Urinary bladder (tissue), 4 donors: ENCODE data around the gene IL17RD. TPM values are rescaled to one million over a fixed set of nuclear protein-coding genes. Genes with fewer than 3 reads are reported as not detected.

Source experiments
- DNase-seq: peaks from one replicate; pipeline ENCODE4 v3.0.0-alpha.2; 2015; ENCODE audit errors: extremely low spot score
- H3K27ac ChIP-seq: one replicate; pipeline ENCODE4 v1.5.1; 2013; ENCODE audit warnings: low read depth, mild to moderate bottlenecking, moderate library complexity
- H3K36me3 ChIP-seq: one replicate; pipeline ENCODE4 v1.6.1; 2013; ENCODE audit warnings: mild to moderate bottlenecking, moderate library complexity; ENCODE audit not compliant: insufficient read depth
- H3K4me1 ChIP-seq: one replicate; pipeline ENCODE4 v1.6.1; 2013; ENCODE audit warnings: mild to moderate bottlenecking, moderate library complexity; ENCODE audit not compliant: insufficient read depth
- H3K4me3 ChIP-seq: one replicate; pipeline ENCODE4 v1.5.1; 2013; ENCODE audit warnings: low read depth, low read length
- WGBS: extraction: QIAGEN DNeasy Blood & Tissue Kit; methylation state at CpG from one replicate; pipeline ENCODE4 v1.1.7; 2013; 5-methylcytosine and 5-hydroxymethylcytosine counted together
- polyA plus RNA-seq: library from polyadenylated mRNA; stranded (reverse); fragments of 200-250 nt; gene quantifications from one replicate; pipeline ENCODE4 v1.2.3, GENCODE V29; 2013
- total RNA-seq: library from RNA; depleted of rRNA; stranded (reverse); fragments of >200 nt; gene quantifications from one replicate; pipeline ENCODE4 v1.2.3, GENCODE V29; 2014
- donor health status: healthy with polysubstance abuse.
- donor health status: healthy.

IL17RD gene
- total and polyA plus RNA-seq, 2 donors, result 6.3 to 33.4 TPM

DNA sequence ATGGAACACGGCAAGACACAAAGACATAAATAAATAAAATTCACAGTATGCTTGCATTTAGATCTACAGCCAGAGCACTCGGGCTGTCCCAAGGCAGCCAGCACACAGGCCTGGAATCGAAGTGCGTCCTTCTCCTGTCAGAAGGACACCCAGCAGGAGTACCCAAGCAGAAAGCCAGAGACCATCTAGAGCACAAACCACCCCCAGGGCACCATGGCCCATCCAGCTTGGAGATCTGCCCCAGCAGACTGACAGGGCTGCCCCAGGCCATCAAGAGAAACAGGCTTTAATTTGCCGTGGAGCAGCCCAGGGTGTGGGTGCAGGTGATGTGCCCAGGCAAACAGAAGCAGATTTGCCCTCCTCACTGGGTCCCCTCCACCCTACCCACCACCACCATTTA lies 112.5 kb downstream of the IL17RD start:
- H3K4me1 ChIP-seq, result no peaks in the 10 kb centered on the region
- 84% methylated on average over 5 of the region's 5 CpGs for WGBS

DNA sequence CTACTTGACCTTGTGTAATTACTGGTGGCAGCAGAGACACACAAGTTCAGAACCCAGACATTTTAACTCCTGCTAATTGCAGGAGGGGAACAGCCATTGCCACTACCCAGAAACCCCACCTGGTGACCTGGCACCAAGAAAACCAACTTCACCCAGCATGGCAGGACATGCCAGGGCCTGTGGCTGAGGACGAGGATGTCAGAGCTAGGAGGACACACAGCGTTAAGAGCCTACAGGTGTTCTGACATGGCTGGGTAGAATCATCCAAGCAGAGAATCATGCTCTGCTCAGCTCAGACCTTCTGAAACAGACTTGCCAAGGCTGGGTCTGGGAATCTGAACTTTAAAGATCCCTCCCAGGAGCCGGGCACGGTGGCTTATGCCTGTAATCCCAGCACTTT lies 116.4 kb downstream of the IL17RD start:
- 84% methylated on average over 4 of the region's 4 CpGs for WGBS
- Histone ChIP-seq H3K4me3 (no peak overlapping the region), H3K27ac (no peak overlapping the region), H3K36me3 (no peaks in the 10 kb centered on the region), H3K4me1 (no peaks in the 10 kb centered on the region)
- no peak for DNase-seq

More for the DNA sequence above, 112.5 kb downstream of the IL17RD start:
- Histone ChIP-seq H3K4me3 (no peak overlapping the region), H3K27ac (no peak overlapping the region), H3K36me3 (no peaks in the 10 kb centered on the region)
- no peak for DNase-seq

DNA sequence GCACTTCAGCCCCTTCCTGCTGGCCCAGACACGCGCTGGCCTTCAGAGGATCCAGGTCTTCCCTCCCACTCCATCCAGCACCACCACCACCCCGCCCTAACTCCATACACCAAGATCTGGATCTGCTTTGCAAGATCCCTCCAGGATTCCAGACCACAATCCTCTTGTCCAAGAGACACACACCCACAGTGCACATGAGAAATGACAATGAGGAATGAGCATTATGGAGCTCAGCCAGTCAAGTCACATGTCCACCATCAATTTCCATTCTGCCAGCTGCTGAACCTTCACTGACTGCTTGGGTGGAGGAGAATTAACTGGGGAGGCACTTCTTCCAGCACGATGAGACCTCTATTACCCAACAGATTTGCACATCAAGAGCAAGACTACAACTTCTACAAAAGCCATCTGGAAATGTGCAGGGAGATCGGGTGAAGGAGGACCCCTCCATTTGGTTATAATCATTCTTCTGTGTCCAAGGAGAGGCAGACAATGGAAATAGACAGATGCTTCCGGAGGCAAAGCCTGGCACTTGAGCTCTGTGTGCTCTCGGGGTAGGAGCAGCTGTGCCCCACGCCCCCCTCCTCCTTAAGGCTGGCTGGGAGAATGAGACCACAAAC lies 117.0 kb downstream of the IL17RD start:
- no peak for DNase-seq
- Histone ChIP-seq H3K4me1 (no peaks in the 10 kb centered on the region), H3K27ac (peak overlapping the region; percentile 33), H3K36me3 (no peaks in the 10 kb centered on the region), H3K4me3 (no peak overlapping the region)
- 48% methylated on average over 8 of the region's 8 CpGs for WGBS

DNA sequence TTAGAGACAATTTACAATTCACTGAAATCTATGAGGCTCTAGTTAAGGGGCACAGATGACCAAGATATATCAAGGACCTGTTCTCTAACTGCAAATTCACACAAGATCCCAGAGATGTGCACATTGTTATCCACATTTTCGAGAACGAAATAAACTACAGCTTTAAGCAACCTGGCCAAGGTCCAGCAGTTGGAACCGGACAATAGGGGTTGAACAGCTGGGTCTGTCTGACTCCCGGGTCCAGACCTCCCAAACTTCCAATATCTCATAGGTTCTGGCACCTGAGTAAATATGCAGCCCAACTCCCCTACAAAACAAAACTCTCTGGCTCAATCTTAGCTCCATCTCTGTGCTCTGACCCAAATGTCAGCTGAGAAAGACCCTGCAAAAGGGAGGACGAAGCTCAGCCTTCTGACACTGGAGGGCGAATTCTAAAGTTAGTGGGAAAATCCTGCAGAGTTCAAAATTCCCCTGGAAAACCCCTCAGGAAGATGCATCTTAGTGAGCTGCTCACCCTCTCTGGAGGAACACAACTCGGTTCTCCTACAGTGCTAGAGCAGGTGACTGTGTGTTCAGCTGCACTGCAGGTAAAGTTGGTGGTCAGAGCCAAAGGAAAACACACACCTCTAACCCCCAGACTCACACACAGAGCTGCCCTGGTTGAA lies 118.9 kb downstream of the IL17RD start:
- WGBS, result 31% methylated on average over 7 of the region's 7 CpGs
- Histone ChIP-seq H3K4me1 (no peaks in the 10 kb centered on the region), H3K36me3 (no peaks in the 10 kb centered on the region), H3K27ac (no peak overlapping the region), H3K4me3 (no peak overlapping the region)
- no peak for DNase-seq

DNA sequence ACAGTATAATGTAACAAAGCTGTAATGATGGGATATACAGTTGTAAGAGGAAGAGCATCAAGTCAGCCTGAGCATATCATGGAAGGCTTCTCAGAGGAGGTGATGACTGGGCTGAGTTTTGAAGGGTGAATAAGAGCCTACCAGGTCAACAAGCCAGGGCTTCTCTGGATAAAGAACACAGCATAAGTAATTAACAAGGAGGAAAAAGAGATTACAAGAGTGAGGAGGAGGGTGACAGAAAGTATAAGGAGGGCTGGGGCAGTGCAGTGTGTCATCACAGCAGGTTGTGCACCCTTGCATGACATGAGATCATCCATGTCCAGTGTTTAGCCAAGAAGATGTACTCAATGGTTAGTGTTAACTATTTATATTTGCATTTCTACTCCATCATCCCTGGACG lies 121.6 kb downstream of the IL17RD start:
- H3K4me3 ChIP-seq, result no peak overlapping the region
- 0% methylated on average over 1 of the region's 1 CpG for WGBS
- H3K36me3 ChIP-seq, result no peaks in the 10 kb centered on the region
- no peak for DNase-seq
- H3K4me1 ChIP-seq, result no peaks in the 10 kb centered on the region
- H3K27ac ChIP-seq, result no peak overlapping the region

DNA sequence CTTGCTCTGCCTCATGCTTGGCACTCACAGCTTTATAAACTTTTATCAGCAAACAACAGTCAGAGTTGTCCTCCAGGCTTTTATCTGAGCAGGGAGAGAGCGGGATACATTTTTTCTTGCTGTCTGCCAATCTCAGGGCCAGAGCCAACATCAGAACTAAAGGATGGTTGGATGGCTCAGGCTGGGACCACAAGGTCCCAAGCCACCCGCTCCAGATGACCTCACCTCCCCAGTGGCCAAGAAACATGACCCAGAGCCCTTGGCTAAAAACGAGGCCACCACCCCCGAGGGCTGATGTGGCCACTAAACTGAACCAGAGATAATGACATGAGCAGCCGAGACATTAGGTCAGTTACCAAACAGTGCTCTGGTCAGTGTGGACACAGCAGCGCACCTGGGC lies 123.5 kb downstream of the IL17RD start:
- 56% methylated on average over 6 of the region's 6 CpGs for WGBS
- no peak overlapping the region for H3K4me3 ChIP-seq

More for the DNA sequence above, 123.5 kb downstream of the IL17RD start:
- Histone ChIP-seq H3K4me1 (no peaks in the 10 kb centered on the region), H3K36me3 (no peaks in the 10 kb centered on the region), H3K27ac (no peak overlapping the region)
- no peak for DNase-seq

Other genes starting within 250 kb of the IL17RD start
- gene SPATA12, start 104.7 kb downstream of the IL17RD start, total RNA-seq, result not detected
- 0.09 TPM for gene SPATA12, start 104.7 kb downstream of the IL17RD start, polyA plus RNA-seq
- 2.3 TPM for gene HESX1, start 34.6 kb upstream of the IL17RD start, total RNA-seq
- 1.1 TPM for gene HESX1, start 34.6 kb upstream of the IL17RD start, polyA plus RNA-seq
- gene APPL1, start 62.4 kb upstream of the IL17RD start, total RNA-seq, result 107 TPM
- 21.2 TPM for gene APPL1, start 62.4 kb upstream of the IL17RD start, polyA plus RNA-seq
- gene ASB14, start 127.3 kb upstream of the IL17RD start, total RNA-seq, result 0.21 TPM
- not detected for gene ASB14, start 127.3 kb upstream of the IL17RD start, polyA plus RNA-seq